ENCODE data around the gene TENT5A.

TENT5A gene

DNA sequence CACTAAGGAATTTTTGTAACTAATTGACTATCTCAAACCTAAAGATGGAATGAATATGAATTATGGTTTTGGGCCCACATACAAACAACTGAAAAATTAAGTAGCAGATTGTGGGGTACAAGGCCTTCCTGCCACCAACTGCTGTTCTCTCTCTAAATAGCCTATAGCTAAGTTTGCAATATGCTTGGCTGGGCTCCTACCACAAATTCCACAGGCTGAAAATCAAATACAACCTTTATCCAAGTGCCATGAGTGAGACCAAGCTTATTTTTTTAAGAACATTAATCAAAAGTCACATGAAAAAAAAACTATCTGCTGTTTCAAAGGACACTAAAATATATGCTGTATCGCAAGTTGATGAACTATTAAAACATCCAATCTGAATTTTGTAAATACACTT, 52.1 kb downstream of the TENT5A start:
- no peak for DNase-seq

DNA sequence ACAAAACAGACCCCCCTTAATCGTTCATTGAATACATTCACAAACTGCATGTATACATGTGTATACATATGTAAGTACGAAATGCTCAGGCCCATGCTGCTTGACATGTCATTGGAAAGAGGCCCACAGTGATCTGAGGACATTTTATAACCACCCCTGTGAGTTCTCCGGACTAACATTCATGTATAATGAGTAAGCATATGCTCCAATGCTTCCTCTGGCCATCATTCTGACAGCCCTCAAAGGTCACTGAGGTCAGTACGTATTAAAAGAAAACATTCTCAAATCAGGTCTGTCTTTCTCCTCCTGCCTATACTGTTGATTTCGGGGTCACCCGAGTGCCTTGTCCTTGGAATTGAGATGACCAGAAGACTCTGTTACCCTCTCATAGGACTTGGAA, 54.9 kb downstream of the TENT5A start:
- no peak for DNase-seq

DNA sequence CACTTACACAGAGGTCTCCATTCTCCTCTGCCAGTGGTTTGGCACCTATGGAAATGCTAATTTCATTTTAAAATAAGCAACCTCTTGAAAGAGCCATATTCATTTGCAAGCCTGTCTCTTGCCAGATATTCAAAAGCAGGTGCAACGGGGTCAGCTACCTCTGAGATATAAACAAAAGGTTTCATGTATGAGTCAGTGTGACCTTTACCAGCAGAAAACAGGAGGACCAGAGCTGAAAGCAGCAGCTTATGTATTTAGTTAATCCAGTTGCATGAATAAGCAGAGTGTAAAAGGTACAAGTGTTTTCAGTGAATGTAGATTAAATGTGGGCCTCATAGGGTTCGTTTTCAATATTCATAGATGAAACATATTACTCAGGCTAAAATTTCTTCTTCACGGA, 56.0 kb downstream of the TENT5A start:
- DNase-seq = peak; percentile 74
